IMR-90 (cell line): ENCODE results near the gene SKAP1.

Experiments used
- CEBPB ChIP-seq: IDR thresholded peaks from 2 replicates; pipeline ENCODE4 v1.6.1; 2012; ENCODE audit warnings: low read depth, low read length, improper control_type of control experiment
- CHD1 ChIP-seq: IDR thresholded peaks from 2 replicates; pipeline ENCODE4 v1.6.1; 2012; ENCODE audit warnings: low read depth, low read length, improper control_type of control experiment
- FOS ChIP-seq: fragments of 150-350 bp; IDR thresholded peaks from 2 replicates; pipeline ENCODE4 v1.6.1; 2016; ENCODE audit warnings: low read depth, low read length
- MXI1 ChIP-seq: IDR thresholded peaks from 2 replicates; pipeline ENCODE4 v1.6.1; 2012; ENCODE audit warnings: low read depth, mild to moderate bottlenecking, low read length, moderate library complexity, borderline replicate concordance
- NFE2L2 ChIP-seq: fragments of 150-350 bp; IDR thresholded peaks from 2 replicates; pipeline ENCODE4 v1.6.1; 2016; ENCODE audit warnings: low read depth, mild to moderate bottlenecking, low read length
- POLR2A ChIP-seq: IDR thresholded peaks from 2 replicates; pipeline ENCODE4 v1.6.1; 2012; ENCODE audit warnings: mild to moderate bottlenecking, low read depth, low read length
- RAD21 ChIP-seq: IDR thresholded peaks from 2 replicates; pipeline ENCODE4 v1.6.1; 2012; ENCODE audit warnings: low read length, improper control_type of control experiment
- RCOR1 ChIP-seq: IDR thresholded peaks from 2 replicates; pipeline ENCODE4 v1.6.1; 2012; ENCODE audit warnings: mild to moderate bottlenecking, low read length, improper control_type of control experiment; ENCODE audit not compliant: insufficient replicate concordance
- RFX5 ChIP-seq: IDR thresholded peaks from 2 replicates; pipeline ENCODE4 v1.8.0; 2012; ENCODE audit warnings: low read depth, mild to moderate bottlenecking, low read length, moderate library complexity
- TF ChIP-seq, protein P1 (sequence below): conservative IDR thresholded peaks from 2 replicates; pipeline ENCODE4 v1.5.1; 2012; ENCODE audit warnings: mild to moderate bottlenecking, low read depth, low read length, improper control_type of control experiment
- TF ChIP-seq, protein P2 (sequence below): fragments of 150-350 bp; IDR thresholded peaks from 2 replicates; pipeline ENCODE4 v1.6.1; 2016; ENCODE audit warnings: low read depth, mild to moderate bottlenecking, low read length, moderate library complexity, borderline replicate concordance

GRCh38 chr17:48351911-48352332, 78.1 kb downstream of the SKAP1 start:
- TF ChIP-seq, protein P1, sequence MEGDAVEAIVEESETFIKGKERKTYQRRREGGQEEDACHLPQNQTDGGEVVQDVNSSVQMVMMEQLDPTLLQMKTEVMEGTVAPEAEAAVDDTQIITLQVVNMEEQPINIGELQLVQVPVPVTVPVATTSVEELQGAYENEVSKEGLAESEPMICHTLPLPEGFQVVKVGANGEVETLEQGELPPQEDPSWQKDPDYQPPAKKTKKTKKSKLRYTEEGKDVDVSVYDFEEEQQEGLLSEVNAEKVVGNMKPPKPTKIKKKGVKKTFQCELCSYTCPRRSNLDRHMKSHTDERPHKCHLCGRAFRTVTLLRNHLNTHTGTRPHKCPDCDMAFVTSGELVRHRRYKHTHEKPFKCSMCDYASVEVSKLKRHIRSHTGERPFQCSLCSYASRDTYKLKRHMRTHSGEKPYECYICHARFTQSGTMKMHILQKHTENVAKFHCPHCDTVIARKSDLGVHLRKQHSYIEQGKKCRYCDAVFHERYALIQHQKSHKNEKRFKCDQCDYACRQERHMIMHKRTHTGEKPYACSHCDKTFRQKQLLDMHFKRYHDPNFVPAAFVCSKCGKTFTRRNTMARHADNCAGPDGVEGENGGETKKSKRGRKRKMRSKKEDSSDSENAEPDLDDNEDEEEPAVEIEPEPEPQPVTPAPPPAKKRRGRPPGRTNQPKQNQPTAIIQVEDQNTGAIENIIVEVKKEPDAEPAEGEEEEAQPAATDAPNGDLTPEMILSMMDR: peak; percentile 78
- TF ChIP-seq, protein P2, sequence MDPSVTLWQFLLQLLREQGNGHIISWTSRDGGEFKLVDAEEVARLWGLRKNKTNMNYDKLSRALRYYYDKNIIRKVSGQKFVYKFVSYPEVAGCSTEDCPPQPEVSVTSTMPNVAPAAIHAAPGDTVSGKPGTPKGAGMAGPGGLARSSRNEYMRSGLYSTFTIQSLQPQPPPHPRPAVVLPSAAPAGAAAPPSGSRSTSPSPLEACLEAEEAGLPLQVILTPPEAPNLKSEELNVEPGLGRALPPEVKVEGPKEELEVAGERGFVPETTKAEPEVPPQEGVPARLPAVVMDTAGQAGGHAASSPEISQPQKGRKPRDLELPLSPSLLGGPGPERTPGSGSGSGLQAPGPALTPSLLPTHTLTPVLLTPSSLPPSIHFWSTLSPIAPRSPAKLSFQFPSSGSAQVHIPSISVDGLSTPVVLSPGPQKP: no peak
- no peak for TF ChIP-seq POLR2A
- TF ChIP-seq RFX5: no peak
- no peak for TF ChIP-seq MXI1
- TF ChIP-seq RCOR1: no peak
- TF ChIP-seq CEBPB: no peak
- TF ChIP-seq RAD21: peak; percentile 77
- TF ChIP-seq CHD1: no peak
- TF ChIP-seq FOS: no peak
- no peak for TF ChIP-seq NFE2L2
